Measurements from ENCODE around the gene SULT4A1. TPM values are rescaled to one million over a fixed set of nuclear protein-coding genes. Genes with fewer than 3 reads are reported as not detected.

SULT4A1 gene
- total RNA-seq, 2 experiments from 2014 or later = not detected

DNA sequence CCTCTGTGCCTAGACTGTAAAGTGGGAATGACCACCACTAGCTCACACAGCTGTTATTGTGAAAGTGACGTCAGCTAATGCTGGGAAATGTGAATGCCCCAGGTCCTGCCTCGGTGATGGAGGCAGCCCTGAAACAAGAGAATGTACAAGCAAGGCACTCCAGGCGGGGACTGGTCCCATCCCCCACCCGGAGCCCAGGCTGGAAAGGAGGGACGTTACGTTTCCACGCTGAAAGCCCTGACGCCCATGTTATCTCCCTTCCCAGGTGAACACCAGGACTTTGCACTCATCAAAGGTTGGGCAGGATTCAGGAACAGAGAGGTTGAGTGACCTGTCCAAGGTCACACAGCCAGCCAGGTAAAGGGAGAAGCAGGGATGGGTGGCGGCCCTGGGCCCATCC lies 784 bp downstream of the SULT4A1 start:
- intact Hi-C loops (cut with micrococcal nuclease) = no loop called here

DNA sequence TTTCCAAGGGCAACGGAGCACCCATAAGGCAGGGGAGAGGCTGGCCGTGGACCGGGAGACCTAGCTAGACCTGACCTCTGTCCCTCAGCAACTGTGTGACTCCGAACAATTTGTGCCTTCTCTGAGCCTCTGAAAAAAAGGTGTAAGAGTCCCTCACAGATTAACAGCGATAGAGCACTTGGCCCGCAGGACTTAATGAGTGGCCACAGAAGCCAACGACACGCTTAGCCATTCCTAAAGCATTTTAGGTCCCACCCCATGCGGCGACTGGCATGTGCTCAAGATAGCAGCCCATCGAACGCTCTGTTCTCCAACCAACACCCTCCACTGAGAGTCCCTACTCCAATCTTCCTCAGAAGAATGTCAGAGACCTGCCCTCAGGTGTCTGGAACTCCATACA lies 1.5 kb downstream of the SULT4A1 start:
- Mint-ChIP-seq H3K9me3 (peaks cover 6% of the 10 kb centered on the region), H3K27me3 (peaks cover 41% of the 10 kb centered on the region), H3K36me3 (ENCODE audit: low read depth) (no peaks in the 10 kb centered on the region), H3K4me3 (no peak overlapping the region), H3K27ac (no peak overlapping the region), H3K4me1 (ENCODE audit: low read depth) (peaks cover 4% of the 10 kb centered on the region)
- ChIA-PET CTCF (no interaction called here), POLR2A (no interaction called here)
- intact Hi-C loops (cut with micrococcal nuclease) = no loop called here
- no peak for DNase-seq
- ATAC-seq = no peak
- TF ChIP-seq, protein P1, sequence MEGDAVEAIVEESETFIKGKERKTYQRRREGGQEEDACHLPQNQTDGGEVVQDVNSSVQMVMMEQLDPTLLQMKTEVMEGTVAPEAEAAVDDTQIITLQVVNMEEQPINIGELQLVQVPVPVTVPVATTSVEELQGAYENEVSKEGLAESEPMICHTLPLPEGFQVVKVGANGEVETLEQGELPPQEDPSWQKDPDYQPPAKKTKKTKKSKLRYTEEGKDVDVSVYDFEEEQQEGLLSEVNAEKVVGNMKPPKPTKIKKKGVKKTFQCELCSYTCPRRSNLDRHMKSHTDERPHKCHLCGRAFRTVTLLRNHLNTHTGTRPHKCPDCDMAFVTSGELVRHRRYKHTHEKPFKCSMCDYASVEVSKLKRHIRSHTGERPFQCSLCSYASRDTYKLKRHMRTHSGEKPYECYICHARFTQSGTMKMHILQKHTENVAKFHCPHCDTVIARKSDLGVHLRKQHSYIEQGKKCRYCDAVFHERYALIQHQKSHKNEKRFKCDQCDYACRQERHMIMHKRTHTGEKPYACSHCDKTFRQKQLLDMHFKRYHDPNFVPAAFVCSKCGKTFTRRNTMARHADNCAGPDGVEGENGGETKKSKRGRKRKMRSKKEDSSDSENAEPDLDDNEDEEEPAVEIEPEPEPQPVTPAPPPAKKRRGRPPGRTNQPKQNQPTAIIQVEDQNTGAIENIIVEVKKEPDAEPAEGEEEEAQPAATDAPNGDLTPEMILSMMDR (IDR thresholded peaks at IDR 0.05) = no peak

More for the DNA sequence above, 784 bp downstream of the SULT4A1 start:
- TF ChIP-seq, protein P1 (IDR thresholded peaks at IDR 0.05) = no peak
- peaks cover 3% of the 10 kb centered on the region for H3K9me3 Mint-ChIP-seq
- ATAC-seq (no peak), DNase-seq (no peak)
- H3K4me3 Mint-ChIP-seq = no peak overlapping the region
- H3K4me1 Mint-ChIP-seq (ENCODE audit: low read depth) = peaks cover 4% of the 10 kb centered on the region
- ChIA-PET POLR2A (no interaction called here), CTCF (no interaction called here)
- peaks cover 38% of the 10 kb centered on the region for H3K27me3 Mint-ChIP-seq
- no peak overlapping the region for H3K27ac Mint-ChIP-seq
- H3K36me3 Mint-ChIP-seq (ENCODE audit: low read depth) = no peaks in the 10 kb centered on the region

DNA sequence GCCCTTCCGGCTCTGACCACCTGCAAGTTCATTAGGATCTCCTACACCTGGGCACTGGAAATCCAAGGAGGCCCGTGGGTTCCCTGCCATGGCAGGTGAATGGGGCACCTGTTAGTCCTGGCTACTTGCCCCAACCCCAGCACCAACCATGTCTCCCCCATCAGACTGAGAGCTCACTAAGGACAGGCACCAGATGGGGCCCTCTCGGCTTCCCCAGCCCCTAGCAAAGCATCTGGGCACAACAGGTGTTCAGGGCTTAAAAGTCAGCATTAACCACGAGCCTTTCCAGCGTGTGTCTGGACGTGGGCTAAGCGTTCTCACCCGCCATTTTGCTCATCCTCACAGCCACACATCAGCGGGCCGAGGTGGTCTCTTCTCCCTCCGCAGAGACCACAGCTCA lies 2.2 kb downstream of the SULT4A1 start:
- Mint-ChIP-seq H3K36me3 (ENCODE audit: low read depth) (no peaks in the 10 kb centered on the region), H3K9me3 (peaks cover 6% of the 10 kb centered on the region), H3K4me3 (no peak overlapping the region), H3K4me1 (ENCODE audit: low read depth) (peaks cover 4% of the 10 kb centered on the region), H3K27me3 (peaks cover 37% of the 10 kb centered on the region), H3K27ac (no peak overlapping the region)
- ATAC-seq (no peak), DNase-seq (no peak)
- ChIA-PET CTCF (no interaction called here), POLR2A (no interaction called here)
- TF ChIP-seq, protein P1 (IDR thresholded peaks at IDR 0.05) = no peak
- intact Hi-C loops (cut with micrococcal nuclease) = no loop called here

DNA sequence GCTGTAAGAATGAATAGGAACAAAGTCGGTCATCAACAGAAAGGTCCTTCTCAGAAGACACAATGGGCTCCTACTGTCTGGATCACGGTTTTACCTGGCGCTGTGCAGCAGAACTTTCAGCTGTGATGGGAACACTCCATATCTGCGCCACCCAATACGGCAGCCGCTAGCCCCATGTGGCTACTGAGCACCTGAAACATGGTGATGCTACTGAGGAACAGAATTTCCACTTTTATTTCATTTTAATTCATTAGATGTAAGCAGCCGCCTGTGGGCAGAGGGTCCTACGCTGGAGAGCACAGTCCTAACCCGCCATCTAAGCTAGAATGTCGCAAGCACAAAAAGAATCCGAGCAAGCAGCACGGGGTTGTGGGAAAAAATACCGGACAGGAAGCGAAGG lies 2.7 kb downstream of the SULT4A1 start:
- Mint-ChIP-seq H3K9me3 (peaks cover 6% of the 10 kb centered on the region), H3K4me1 (ENCODE audit: low read depth) (peaks cover 4% of the 10 kb centered on the region), H3K27me3 (peaks cover 33% of the 10 kb centered on the region), H3K27ac (no peak overlapping the region), H3K4me3 (no peak overlapping the region), H3K36me3 (ENCODE audit: low read depth) (no peaks in the 10 kb centered on the region)
- intact Hi-C loops (cut with micrococcal nuclease) = no loop called here
- no peak for ATAC-seq
- TF ChIP-seq, protein P1 (IDR thresholded peaks at IDR 0.05) = no peak
- CTCF ChIA-PET = no interaction called here
- POLR2A ChIA-PET = no interaction called here
- no peak for DNase-seq

DNA sequence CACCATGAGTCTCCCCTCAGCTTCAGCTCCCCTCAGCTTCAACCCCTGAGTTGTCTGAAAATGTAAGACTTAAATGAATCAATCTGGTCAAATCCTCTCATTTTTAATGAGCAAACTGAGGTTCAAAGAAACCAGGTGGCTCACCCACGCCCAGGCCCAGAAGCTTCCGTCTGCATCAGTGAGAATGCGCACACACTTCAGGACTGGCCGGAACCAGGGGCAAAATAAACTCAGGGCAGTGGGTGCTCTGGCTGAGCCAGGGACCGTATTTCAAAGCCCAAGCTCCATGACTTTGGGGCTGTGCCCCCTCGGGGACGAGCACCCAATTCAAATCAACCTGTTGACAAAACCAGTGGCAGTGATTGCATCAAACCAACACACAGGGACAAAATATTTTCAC lies 3.1 kb downstream of the SULT4A1 start:
- no peak for DNase-seq

More for the DNA sequence above, 3.1 kb downstream of the SULT4A1 start:
- no peak for ATAC-seq
- H3K4me1 Mint-ChIP-seq (ENCODE audit: low read depth) = peaks cover 4% of the 10 kb centered on the region
- H3K27me3 Mint-ChIP-seq = peaks cover 32% of the 10 kb centered on the region
- intact Hi-C loops (cut with micrococcal nuclease) = no loop called here
- H3K36me3 Mint-ChIP-seq (ENCODE audit: low read depth) = no peaks in the 10 kb centered on the region
- ChIA-PET POLR2A (no interaction called here), CTCF (no interaction called here)
- H3K27ac Mint-ChIP-seq = no peak overlapping the region
- no peak overlapping the region for H3K4me3 Mint-ChIP-seq
- peaks cover 6% of the 10 kb centered on the region for H3K9me3 Mint-ChIP-seq
- TF ChIP-seq, protein P1 (IDR thresholded peaks at IDR 0.05) = no peak

All from activated CD8-positive, alpha-beta T cell treated with anti-CD3 and anti-CD28 coated beads for 36 hours (primary cell).